Thoracic aorta endothelial cell (primary cell): ENCODE data around the gene HS3ST2. TPM values are rescaled to one million over a fixed set of nuclear protein-coding genes. Genes with fewer than 3 reads are reported as not detected.

ENCODE experiments used
- total RNA-seq: library from RNA; depleted of rRNA; stranded (reverse); fragments of >200 nt; gene quantifications from 2 replicates; pipeline ENCODE4 v1.2.3, GENCODE V29; 2012

HS3ST2 gene
- total RNA-seq, result not detected in 2 replicates

GRCh38 chr16:22813948-22814710 is at the start of gene HS3ST2:
TSS of gene HS3ST2 (plus strand) at chr16:22814162. CDS start at chr16:22814611, 449 bp downstream.

